Stomach (tissue), 19 donors: ENCODE measurements around the gene CT47C1. TPM values are rescaled to one million over a fixed set of nuclear protein-coding genes. Genes with fewer than 3 reads are reported as not detected.
"Not testable (repeated sequence)": the region's sequence is repeated elsewhere in the genome, so short reads cannot be mapped to it uniquely, and the experiment has no call there.

Experiments
- DNase-seq, 2 donors: peaks; one replicate each; pipeline versions ENCODE4 v3.0.0 to v3.0.0-alpha.2; 2013 to 2019
- H3K27ac ChIP-seq, 5 donors: fragments of 200-600 bp in 4 of 5; sonication (generic) in 4 of 5; one replicate each; pipeline ENCODE4 v1.5.1; 2013 to 2019; ENCODE audit warnings: mild to moderate bottlenecking in 1 of 5, moderate library complexity in 1 of 5
- H3K27me3 ChIP-seq, 3 donors: fragments of 200-600 bp; sonication (generic); one replicate each; pipeline ENCODE4 v1.5.1; 2017 to 2019; ENCODE audit warnings: mixed run types in 1 of 3
- H3K36me3 ChIP-seq, 4 donors: fragments of 200-600 bp; sonication (generic); 1 replicate in 3 of 4; 2 replicates in 1 of 4; pipeline ENCODE4 v1.5.1; 2016 to 2019
- H3K4me1 ChIP-seq, 4 donors: fragments of 200-600 bp; sonication (generic); one replicate each; pipeline ENCODE4 v1.5.1; 2016 to 2019
- H3K4me3 ChIP-seq, 4 donors: fragments of 200-600 bp; sonication (generic) in 3 of 4; one replicate each; pipeline ENCODE4 v1.5.1; 2016 to 2019; ENCODE audit warnings: mild to moderate bottlenecking in 1 of 4
- H3K9me3 ChIP-seq, 4 donors: fragments of 200-600 bp; sonication (generic); one replicate each; pipeline ENCODE4 v1.5.1; 2016 to 2019
- EP300 ChIP-seq: sonication (generic); formaldehyde crosslinking; IDR thresholded peaks from one replicate; pipeline ENCODE4 v1.6.1; 2017; ENCODE audit warnings: antibody characterized with exemption
- POLR2A ChIP-seq, 4 donors: fragments of 450-650 bp; IDR thresholded peaks; one replicate each; pipeline ENCODE4 v1.6.1; 2016; ENCODE audit warnings: antibody characterized with exemption in 4 of 4, control low read depth in 2 of 4, mild to moderate bottlenecking in 1 of 4, moderate library complexity in 1 of 4
- POLR2AphosphoS5 ChIP-seq, 3 donors: sonication (generic); formaldehyde crosslinking; IDR thresholded peaks; one replicate each; pipeline ENCODE4 v1.6.1; 2016; ENCODE audit warnings: antibody characterized with exemption in 3 of 3
- WGBS, 5 donors: extraction: QIAGEN DNeasy Blood & Tissue Kit in 3 of 5; methylation state at CpG; one replicate each; pipeline versions ENCODE4 v1.1.5 to v1.1.7; 2013 to 2018; 5-methylcytosine and 5-hydroxymethylcytosine counted together
- intact Hi-C: fragments of 100-400 bp; cut with DNase I; formaldehyde crosslinking; loops from one replicate; pipeline ENCODE4 v1.15.1; 2023; ENCODE audit warnings: low total_unique reads
- long read RNA-seq, 10 donors: transcript quantifications; one replicate each; lab custom pipeline, GENCODE V29; 2026
- polyA plus RNA-seq, 3 donors: library from polyadenylated mRNA; stranded (reverse); fragments of 200-250 nt; gene quantifications; one replicate each; pipeline ENCODE4 v1.2.3, GENCODE V29; 2013
- total RNA-seq, 5 donors: library from RNA; depleted of rRNA; stranded (reverse); fragments of >200 nt; gene quantifications; one replicate each; pipeline versions ENCODE4 v1.1.0 to v1.2.3, GENCODE V29; 2014 to 2016
- TF ChIP-seq, protein P1 (sequence below), 7 experiments: fragments of 450-650 bp in 4 of 7; fragments of 200-600 bp in 3 of 7; sonication (generic) in 3 of 7; IDR thresholded peaks; one replicate each; pipeline ENCODE4 v1.5.1; 2016 to 2019; ENCODE audit warnings: antibody characterized with exemption in 7 of 7, control low read depth in 2 of 7, mild to moderate bottlenecking in 1 of 7
- donor health status: healthy with polysubstance abuse.
- donor health status: Bipolar disorder and iron deficiency.
- donor health status: healthy.

Gene CT47C1
- total RNA-seq = not detected
- not detected for polyA plus RNA-seq
- long read RNA-seq, donor 1 = 0 reads
- long read RNA-seq, donor 2 = 0 reads
- long read RNA-seq, donor 3 = 0 reads
- long read RNA-seq, donor 4 = 0 reads
- long read RNA-seq, donor 5 = 0 reads
- long read RNA-seq, donor 6 = 0 reads
- long read RNA-seq, donor 7 = 0 reads
- long read RNA-seq, donor 8 = 0 reads
- long read RNA-seq, donor 9 = 0 reads
- long read RNA-seq, donor 10 = 0 reads

DNA sequence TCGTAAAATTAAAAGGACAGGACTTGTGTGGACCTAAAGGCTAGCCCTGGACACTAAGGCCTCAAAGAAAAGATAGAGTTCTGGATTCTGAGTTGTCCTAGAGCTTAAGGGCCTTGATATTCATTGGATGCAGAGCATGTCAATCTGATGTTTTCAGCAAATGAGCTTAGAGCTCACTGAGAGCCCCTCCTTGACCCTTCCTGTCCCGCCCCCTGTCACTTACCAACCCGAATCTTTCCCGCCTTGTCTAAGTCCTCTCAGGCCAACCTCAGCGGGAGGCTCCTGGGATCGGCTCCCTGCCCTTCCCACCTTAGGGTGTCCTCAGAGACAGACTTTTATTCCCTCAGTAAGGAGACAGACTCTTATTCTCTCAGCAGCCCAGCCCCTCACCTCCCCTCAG, at the start of gene CT47C1:
Gene CT47C1, plus strand, starts transcription at position 250 of the 400 bp plus-strand sequence. CDS start 233 bp downstream, outside the sequence.
- no peaks in the 10 kb centered on the region for H3K36me3 ChIP-seq
- TF ChIP-seq POLR2AphosphoS5 (IDR thresholded peaks at IDR 0.05) (no peak), EP300 (no peak), POLR2A (IDR thresholded peaks at IDR 0.05) (no peak)
- TF ChIP-seq, protein P1, sequence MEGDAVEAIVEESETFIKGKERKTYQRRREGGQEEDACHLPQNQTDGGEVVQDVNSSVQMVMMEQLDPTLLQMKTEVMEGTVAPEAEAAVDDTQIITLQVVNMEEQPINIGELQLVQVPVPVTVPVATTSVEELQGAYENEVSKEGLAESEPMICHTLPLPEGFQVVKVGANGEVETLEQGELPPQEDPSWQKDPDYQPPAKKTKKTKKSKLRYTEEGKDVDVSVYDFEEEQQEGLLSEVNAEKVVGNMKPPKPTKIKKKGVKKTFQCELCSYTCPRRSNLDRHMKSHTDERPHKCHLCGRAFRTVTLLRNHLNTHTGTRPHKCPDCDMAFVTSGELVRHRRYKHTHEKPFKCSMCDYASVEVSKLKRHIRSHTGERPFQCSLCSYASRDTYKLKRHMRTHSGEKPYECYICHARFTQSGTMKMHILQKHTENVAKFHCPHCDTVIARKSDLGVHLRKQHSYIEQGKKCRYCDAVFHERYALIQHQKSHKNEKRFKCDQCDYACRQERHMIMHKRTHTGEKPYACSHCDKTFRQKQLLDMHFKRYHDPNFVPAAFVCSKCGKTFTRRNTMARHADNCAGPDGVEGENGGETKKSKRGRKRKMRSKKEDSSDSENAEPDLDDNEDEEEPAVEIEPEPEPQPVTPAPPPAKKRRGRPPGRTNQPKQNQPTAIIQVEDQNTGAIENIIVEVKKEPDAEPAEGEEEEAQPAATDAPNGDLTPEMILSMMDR (IDR thresholded peaks at IDR 0.05) = no peak
- DNase-seq = no peak
- H3K4me3 ChIP-seq = no peak within 1 kb of the TSS
- peaks cover 0 to 6% (median 0%) of the 10 kb centered on the region in 3 donors for H3K27me3 ChIP-seq
- intact Hi-C loops = no loop called here
- H3K9me3 ChIP-seq = peaks cover 0 to 5% (median 0%) of the 10 kb centered on the region in 4 donors
- WGBS, 5 donors = 78 to 97% (median 85%) methylated on average over 6 of the region's 6 CpGs
- no peaks in the 10 kb centered on the region for H3K4me1 ChIP-seq
- H3K27ac ChIP-seq = no peak within 1 kb of the TSS

DNA sequence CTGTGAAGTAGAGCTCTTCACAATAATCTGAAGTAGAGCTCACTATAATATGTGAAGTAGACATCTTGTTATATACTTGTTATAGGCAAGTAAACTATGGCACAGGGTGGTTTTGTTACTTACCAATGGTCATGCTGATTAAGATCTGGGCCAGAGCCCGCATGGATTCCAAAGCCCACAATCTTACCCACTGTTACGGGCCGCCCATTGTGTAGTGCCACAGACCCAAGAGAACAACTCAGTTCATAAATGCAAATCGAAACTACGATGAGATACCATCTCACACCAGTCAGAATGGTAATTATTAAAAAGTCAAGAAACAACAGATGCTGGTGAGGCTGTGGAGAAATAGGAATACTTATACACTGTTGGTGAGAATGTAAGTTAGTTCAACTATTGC, 46.9 kb upstream of the CT47C1 start:
- TF ChIP-seq, protein P1 (IDR thresholded peaks at IDR 0.05) = no peak
- TF ChIP-seq EP300 = no peak
- TF ChIP-seq POLR2A (IDR thresholded peaks at IDR 0.05) = no peak
- TF ChIP-seq POLR2AphosphoS5 (IDR thresholded peaks at IDR 0.05) = no peak
- Histone ChIP-seq H3K4me1 (no peaks in the 10 kb centered on the region), H3K27ac (no peak overlapping the region), H3K36me3 (no peaks in the 10 kb centered on the region), H3K4me3 (no peak overlapping the region), H3K27me3 (peaks cover 0 to 4% (median 0%) of the 10 kb centered on the region in 3 donors), H3K9me3 (no peaks in the 10 kb centered on the region)
- 94 to 98% (median 97%) methylated on average over 5 of the region's 5 CpGs for WGBS, 5 donors
- intact Hi-C loops = no loop called here
- DNase-seq = no peak

DNA sequence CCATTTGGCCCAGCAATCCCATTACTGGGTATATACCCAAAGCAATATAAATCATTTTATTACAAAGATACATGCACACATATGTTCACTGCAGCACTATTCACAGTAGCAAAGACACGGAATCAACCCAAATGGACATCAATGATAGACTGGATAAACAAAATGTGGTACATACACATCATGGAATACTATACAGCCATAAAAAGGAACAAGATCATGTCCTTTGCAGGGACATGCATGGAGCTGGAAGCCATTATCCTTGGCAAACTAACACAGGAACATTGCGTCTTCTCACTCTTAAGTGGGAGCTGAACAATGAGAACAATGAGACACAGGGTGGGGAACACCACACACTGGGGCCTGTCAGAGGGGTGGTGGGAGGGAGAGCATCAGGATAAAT, 46.4 kb upstream of the CT47C1 start:
- H3K4me1 ChIP-seq, H3K9me3 ChIP-seq, H3K4me3 ChIP-seq, H3K36me3 ChIP-seq, intact Hi-C loops, H3K27ac ChIP-seq, DNase-seq, H3K27me3 ChIP-seq: not testable (repeated sequence)
- 83 to 100% (median 91%) methylated on average over 2 of the region's 2 CpGs for WGBS, 5 donors

DNA sequence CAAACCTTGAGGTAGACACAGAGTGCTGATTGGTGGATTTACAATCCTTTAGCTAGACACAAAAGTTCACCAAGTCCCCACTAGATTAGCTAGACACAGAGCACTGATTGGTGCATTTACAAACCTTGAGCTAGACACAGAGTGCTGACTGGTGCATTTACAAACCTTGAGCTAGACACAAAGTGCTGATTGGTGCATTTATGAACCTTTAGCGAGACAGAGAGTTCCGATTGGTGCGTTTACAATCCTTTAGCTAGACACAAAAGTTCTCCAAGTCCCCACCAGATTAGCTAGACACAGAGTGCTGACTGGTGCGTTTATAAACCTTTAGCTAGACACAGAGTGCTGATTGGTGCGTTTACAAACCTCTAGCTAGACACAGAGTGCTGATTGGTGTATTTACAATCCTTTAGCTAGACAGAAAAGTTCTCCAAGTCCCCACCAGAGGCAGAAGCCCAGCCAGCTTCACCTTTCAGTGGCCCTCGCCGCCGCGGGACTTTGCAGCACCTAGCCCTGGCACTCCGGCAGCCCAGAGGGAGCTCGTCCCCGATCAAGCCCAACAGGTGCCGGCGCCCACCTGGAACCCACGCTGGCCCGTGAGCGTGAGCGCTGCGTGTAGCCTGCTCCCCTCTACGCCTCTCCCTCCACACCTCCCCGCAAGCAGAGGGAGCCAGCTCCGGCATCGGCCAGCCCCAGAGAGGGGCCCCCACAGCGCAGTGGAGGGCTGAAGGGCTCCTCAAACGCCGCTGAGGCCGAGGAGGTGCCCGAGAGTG, 44.6 kb upstream of the CT47C1 start:
- DNase-seq, H3K27me3 ChIP-seq, intact Hi-C loops, H3K9me3 ChIP-seq, H3K4me1 ChIP-seq, H3K27ac ChIP-seq, H3K36me3 ChIP-seq, H3K4me3 ChIP-seq: not testable (repeated sequence)
- 84 to 95% (median 91%) methylated on average over 5 to 28 of the region's 28 CpGs for WGBS, 5 donors

DNA sequence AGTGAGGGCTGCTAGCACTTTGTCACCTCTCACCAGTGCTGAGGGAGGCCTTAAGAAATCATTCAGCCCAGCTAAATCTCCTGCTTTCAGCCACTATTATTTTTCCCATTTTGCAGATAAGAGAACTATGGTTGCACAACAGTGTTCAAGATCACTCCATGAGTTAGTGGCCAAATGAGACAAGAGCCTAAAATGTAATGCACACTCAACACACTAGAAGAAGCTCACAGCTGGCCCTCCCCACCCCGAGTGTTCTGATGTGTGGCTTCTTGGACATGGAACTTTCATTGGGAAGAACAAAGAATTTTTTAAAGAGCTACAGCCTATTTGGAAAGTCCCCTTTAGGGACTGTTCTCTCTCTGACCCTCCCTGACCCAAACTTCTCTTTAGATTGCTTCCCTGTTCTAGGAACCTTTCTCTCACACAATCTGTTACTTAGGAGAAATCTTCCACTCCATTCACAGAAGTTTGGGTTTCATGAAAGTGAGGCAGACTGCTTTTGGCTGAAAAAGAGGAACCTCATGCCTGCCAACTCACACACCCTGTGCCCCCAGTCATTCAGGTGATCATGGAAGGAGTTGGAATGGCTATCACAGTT, 44.0 kb upstream of the CT47C1 start:
- intact Hi-C loops = no loop called here
- Histone ChIP-seq H3K36me3 (no peaks in the 10 kb centered on the region), H3K4me1 (no peaks in the 10 kb centered on the region), H3K9me3 (peaks cover 0 to 6% (median 2%) of the 10 kb centered on the region in 4 donors), H3K27ac (no peak overlapping the region), H3K4me3 (no peak overlapping the region), H3K27me3 (peaks cover 0 to 5% (median 0%) of the 10 kb centered on the region in 3 donors)
- TF ChIP-seq EP300 (no peak), POLR2A (IDR thresholded peaks at IDR 0.05) (no peak), POLR2AphosphoS5 (IDR thresholded peaks at IDR 0.05) (no peak)
- TF ChIP-seq, protein P1 (IDR thresholded peaks at IDR 0.05) = no peak
- DNase-seq = no peak
- WGBS, 5 donors = 44 to 100% (median 65%) methylated on average over 1 of the region's 1 CpG

DNA sequence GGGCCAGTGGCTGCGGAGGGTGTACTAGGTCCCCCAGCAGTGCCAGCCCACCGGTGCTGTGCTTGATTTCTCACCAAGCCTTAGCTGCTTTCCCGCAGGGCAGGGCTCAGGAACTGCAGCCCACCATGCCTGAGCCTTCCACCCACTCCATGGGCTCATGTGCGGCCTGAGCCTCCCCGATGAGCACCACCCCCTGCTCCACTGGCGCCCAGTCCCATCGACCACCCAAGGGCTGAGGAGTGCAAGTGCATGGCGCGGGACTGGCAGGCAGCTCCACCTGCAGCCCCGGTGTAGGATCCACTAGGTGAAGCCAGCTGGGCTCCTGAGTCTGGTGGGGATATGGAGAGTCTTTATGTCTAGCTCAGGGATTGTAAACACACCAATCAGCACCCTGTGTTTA, 43.1 kb upstream of the CT47C1 start:
- H3K27me3 ChIP-seq, H3K27ac ChIP-seq, H3K4me3 ChIP-seq, DNase-seq, intact Hi-C loops, H3K4me1 ChIP-seq, H3K36me3 ChIP-seq: not testable (repeated sequence)
- H3K9me3 ChIP-seq = peaks cover 0 to 12% (median 3%) of the 10 kb centered on the region in 4 donors
- 71 to 99% (median 96%) methylated on average over 8 to 10 of the region's 10 CpGs; no CpG with 5 or more reads in 1 of the 5 donors for WGBS, 5 donors
